ENCODE measurements around the gene TMEFF1. TPM values are rescaled to one million over a fixed set of nuclear protein-coding genes. Genes with fewer than 3 reads are reported as not detected.

The TMEFF1 gene
- total and polyA plus RNA-seq, 8 donors: 0.09 to 0.32 (median 0.22) TPM; not detected in 4

DNA sequence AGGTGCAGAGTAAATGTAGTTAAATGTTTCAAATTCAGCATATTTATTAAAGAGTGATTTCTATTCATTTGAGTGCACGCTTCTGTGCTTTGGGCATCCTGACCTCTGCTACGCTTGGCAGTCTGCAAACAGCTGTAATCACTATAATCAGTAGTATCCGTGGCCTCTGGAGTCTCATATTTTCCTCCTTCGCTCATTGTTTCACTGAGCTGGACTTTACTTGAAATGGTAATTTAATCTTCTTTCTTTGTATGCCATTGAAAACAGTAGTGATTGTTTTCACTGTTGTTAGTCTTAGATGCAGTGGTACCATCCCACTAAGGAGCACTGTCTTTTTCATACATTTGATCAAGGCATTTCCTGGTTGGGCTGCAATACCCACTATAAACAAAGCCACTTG is 61.5 kb downstream of the TMEFF1 start:
- no peak for DNase-seq
- no peaks in the 10 kb centered on the region for H3K27me3 ChIP-seq
- TF ChIP-seq, protein P1, sequence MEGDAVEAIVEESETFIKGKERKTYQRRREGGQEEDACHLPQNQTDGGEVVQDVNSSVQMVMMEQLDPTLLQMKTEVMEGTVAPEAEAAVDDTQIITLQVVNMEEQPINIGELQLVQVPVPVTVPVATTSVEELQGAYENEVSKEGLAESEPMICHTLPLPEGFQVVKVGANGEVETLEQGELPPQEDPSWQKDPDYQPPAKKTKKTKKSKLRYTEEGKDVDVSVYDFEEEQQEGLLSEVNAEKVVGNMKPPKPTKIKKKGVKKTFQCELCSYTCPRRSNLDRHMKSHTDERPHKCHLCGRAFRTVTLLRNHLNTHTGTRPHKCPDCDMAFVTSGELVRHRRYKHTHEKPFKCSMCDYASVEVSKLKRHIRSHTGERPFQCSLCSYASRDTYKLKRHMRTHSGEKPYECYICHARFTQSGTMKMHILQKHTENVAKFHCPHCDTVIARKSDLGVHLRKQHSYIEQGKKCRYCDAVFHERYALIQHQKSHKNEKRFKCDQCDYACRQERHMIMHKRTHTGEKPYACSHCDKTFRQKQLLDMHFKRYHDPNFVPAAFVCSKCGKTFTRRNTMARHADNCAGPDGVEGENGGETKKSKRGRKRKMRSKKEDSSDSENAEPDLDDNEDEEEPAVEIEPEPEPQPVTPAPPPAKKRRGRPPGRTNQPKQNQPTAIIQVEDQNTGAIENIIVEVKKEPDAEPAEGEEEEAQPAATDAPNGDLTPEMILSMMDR (IDR thresholded peaks at IDR 0.05): no peak
- no peak for ATAC-seq
- H3K36me3 ChIP-seq: no peaks in the 10 kb centered on the region
- 83 to 87% methylated on average over 4 of the region's 4 CpGs for WGBS, 2 donors
- H3K27ac ChIP-seq: no peak overlapping the region
- no peaks in the 10 kb centered on the region for H3K9me3 ChIP-seq
- H3K4me1 ChIP-seq: no peaks in the 10 kb centered on the region
- intact Hi-C loops (cut with DNase I): no loop called here
- no peak for FAIRE-seq
- H3K4me3 ChIP-seq: no peak overlapping the region

DNA sequence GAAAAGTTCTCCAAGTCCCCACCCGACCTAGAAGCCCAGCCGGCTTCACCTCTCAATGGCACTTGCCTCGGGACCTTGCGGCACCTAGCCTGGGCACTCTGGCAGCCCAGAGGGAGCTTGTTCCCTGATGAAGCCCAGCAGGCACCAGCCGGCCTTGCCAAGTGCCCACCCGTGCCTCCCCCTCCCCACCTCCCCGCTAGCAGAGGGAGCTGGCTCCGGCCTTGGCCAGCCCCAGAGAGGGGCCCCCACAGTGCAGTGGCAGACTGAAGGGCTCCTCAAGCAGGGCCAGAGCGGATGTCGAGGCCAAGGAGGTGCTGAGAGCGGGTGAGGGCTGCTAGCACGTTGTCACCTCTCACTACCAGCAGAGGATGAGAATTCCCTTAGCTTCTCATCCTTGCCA is 67.4 kb downstream of the TMEFF1 start:
- TF ChIP-seq, protein P1 (IDR thresholded peaks at IDR 0.05): no peak
- DNase-seq: peak in 1 of 6 donors; percentile 42
- intact Hi-C loops (cut with DNase I): no loop called here
- Histone ChIP-seq H3K36me3 (no peaks in the 10 kb centered on the region), H3K4me3 (no peak overlapping the region), H3K4me1 (no peaks in the 10 kb centered on the region), H3K27ac (no peak overlapping the region), H3K9me3 (no peaks in the 10 kb centered on the region), H3K27me3 (no peaks in the 10 kb centered on the region)
- 86 to 89% methylated on average over 10 to 12 of the region's 12 CpGs for WGBS, 2 donors
- ATAC-seq: no peak
- no peak for FAIRE-seq

DNA sequence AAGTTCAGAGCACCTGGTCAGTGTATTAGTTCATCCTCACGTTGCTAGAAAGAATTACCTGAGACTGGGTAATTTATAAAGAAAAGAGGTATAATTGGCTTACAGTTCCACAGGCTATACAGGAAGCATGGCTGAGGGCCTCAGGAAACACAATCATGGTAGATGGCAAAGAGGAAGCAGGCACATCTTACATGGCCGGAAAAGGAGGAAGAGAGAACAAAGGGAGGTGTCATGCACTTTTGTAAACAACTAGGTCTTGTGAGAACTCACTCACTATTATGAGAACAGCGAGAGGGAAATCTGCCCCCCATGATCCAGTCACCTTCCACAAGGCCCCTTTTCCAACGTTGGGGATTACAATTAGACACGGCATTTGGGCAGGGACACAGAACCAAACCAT is 76.1 kb downstream of the TMEFF1 start:
- Histone ChIP-seq H3K36me3 (no peaks in the 10 kb centered on the region), H3K27me3 (no peaks in the 10 kb centered on the region), H3K9me3 (no peaks in the 10 kb centered on the region), H3K27ac (no peak overlapping the region), H3K4me1 (no peaks in the 10 kb centered on the region), H3K4me3 (no peak overlapping the region)
- DNase-seq: no peak
- TF ChIP-seq, protein P1 (IDR thresholded peaks at IDR 0.05): no peak
- no peak for ATAC-seq
- no peak for FAIRE-seq
- WGBS, 2 donors: 76 to 82% methylated on average over 5 of the region's 5 CpGs
- intact Hi-C loops (cut with DNase I): no loop called here

DNA sequence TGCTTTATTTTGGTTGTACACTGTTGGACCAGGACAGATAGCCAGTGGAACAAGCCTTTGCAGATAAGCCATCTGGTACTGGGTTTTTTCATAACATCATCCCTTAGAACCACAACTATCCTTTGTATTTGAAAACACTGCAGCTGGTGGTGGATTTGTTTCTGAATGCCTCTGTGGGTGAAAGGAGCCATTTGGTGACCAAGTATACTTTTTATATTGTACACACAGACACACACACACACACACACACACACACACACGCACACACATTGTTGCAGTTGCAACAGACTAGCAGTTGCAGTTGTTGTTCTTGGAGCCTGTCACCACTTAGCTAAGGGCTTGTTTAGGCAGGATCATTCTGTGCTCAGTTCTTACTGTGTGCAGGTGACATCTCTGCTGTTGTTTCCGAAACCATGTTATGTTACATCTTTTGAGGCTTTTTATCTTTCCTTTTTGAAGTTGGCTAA is 82.0 kb downstream of the TMEFF1 start:
- FAIRE-seq: no peak
- WGBS, 2 donors: 88 to 95% methylated on average over 2 of the region's 2 CpGs
- no peak overlapping the region for H3K4me3 ChIP-seq
- intact Hi-C loops (cut with DNase I): no loop called here
- H3K4me1 ChIP-seq: no peaks in the 10 kb centered on the region
- no peak overlapping the region for H3K27ac ChIP-seq
- DNase-seq: no peak
- TF ChIP-seq, protein P1 (IDR thresholded peaks at IDR 0.05): no peak
- H3K27me3 ChIP-seq: no peaks in the 10 kb centered on the region
- H3K36me3 ChIP-seq: no peaks in the 10 kb centered on the region
- no peaks in the 10 kb centered on the region for H3K9me3 ChIP-seq
- no peak for ATAC-seq

DNA sequence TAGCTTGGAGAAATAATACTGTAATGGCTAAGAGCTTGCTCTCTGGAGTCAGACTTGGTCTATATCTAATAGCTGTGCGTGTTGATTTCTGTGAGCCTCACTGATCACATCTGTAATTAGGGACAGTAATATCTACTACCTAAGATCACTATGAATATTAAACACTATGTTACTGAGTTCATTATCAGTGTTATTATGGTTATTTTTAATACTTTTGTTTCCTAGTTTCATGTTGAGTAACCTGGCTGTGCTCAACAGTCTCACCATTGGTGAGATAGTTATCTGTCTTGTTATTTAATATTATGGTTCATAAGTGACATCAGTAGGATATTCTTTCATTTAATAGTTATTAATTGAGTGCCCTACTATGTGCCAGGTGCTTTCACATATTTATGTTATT is 82.5 kb downstream of the TMEFF1 start:
- ATAC-seq (no peak), FAIRE-seq (no peak), DNase-seq (no peak)
- Histone ChIP-seq H3K4me1 (no peaks in the 10 kb centered on the region), H3K27ac (no peak overlapping the region), H3K9me3 (no peaks in the 10 kb centered on the region), H3K36me3 (no peaks in the 10 kb centered on the region), H3K4me3 (no peak overlapping the region), H3K27me3 (no peaks in the 10 kb centered on the region)
- TF ChIP-seq, protein P1 (IDR thresholded peaks at IDR 0.05): no peak
- intact Hi-C loops (cut with DNase I): no loop called here
- 92 to 94% methylated on average over 1 of the region's 1 CpG for WGBS, 2 donors
